Measurements from ENCODE around the gene CLEC16A.

The CLEC16A gene

DNA sequence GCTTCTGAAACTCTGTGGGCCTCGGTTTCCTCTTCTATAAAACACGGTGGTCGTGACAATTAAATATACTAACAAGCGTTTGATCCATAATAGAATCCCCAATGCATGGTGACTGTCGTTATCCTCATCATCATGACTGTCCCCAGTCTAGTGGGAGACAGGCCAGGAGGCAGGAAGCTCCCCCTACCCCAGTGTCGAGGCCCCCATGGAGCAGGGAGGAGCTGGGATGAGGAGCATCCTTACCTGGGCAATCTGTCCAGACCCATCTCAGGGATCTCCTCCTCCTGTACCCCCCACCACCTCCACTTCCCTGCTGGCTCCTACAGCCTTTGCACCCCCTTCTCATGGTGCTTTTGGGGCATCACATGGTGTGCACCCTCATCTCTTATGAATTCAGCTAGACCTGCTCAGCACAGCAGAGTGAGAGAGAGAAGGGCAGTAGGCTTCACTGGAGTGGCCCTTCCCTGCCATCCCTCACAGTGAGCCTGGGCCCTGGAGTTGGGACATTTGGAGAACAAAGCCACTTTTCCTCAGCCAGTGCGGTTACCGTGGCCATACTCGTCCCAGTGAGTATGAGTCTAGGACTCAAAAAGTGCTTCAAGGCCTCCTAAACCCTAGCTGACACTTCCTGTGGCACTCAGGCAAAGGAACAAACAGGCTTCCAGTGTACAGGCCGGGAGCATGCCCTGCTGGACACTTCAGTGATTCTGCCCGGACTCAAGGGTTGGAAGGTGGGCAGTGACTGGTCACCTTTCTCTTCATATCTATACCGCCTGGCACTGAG is 148.6 kb downstream of the CLEC16A start:
- no peak for DNase-seq (ENCODE audit: low read depth in 1 of 2, low spot score in 1 of 2)
- in situ Hi-C loops (cut with HindIII; ENCODE audit: low pct_unique_long_range_greater_than_20kb, low sequenced_read_pairs), result no loop called here
- TF ChIP-seq JUND (IDR thresholded peaks at IDR 0.05; ENCODE audit: low read depth), result no peak

- in situ Hi-C loops (cut with HindIII; ENCODE audit: low pct_unique_long_range_greater_than_20kb, low sequenced_read_pairs), result no loop called here
- TF ChIP-seq JUND (IDR thresholded peaks at IDR 0.05; ENCODE audit: low read depth), result no peak
Measured at GRCh38 chr16:11093572-11094074, 149.3 kb downstream of the CLEC16A start.

DNA sequence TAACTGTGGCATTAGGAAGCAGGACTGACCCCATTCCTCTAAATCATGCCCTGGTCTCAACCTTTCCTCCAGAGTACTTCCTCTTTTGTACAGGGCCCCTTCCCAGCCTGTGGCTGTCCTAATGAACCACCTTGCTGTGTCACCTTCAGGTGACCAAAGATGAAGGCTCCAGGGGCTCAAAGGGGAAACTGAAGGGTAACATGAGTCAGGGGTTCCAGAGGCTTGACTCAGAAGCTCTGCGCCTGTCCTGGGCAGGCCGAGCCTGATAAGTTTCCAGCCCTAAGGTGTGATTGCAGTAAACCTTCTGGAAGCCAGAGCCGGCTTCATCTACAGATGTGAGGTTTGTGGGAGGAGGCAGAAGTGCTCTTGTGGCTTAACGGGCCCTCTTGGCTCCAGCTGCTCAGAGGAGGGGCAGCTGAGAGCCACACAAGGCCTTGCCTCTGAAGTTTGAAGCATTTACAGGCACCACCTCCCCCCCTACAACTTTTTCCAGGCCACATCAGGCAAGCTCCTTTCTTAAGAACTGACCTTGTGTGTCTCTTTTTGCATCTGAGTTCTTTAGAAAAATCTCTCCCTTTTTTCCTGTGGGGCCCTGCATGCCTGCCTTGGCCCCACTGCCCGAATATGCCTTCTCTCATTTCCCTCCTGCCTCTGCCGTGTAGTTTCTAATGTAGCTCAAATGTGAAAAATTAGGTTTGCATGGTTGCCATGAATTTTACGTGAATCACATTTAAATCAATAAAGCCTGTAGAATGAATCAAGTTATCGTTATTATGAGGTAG is 149.9 kb downstream of the CLEC16A start:
- no peak for DNase-seq (ENCODE audit: low read depth in 1 of 2, low spot score in 1 of 2)
- in situ Hi-C loops (cut with HindIII; ENCODE audit: low pct_unique_long_range_greater_than_20kb, low sequenced_read_pairs), result no loop called here
- TF ChIP-seq JUND (IDR thresholded peaks at IDR 0.05; ENCODE audit: low read depth), result no peak

More at GRCh38 chr16:11093572-11094074, 149.3 kb downstream of the CLEC16A start:
- no peak for DNase-seq (ENCODE audit: low read depth in 1 of 2, low spot score in 1 of 2)

GRCh38 chr16:11094857-11095565 is 150.6 kb downstream of the CLEC16A start:
- in situ Hi-C loops (cut with HindIII; ENCODE audit: low pct_unique_long_range_greater_than_20kb, low sequenced_read_pairs), result no loop called here
- DNase-seq (ENCODE audit: low read depth in 1 of 2, low spot score in 1 of 2), result no peak
- TF ChIP-seq JUND (IDR thresholded peaks at IDR 0.05; ENCODE audit: low read depth), result no peak

DNA sequence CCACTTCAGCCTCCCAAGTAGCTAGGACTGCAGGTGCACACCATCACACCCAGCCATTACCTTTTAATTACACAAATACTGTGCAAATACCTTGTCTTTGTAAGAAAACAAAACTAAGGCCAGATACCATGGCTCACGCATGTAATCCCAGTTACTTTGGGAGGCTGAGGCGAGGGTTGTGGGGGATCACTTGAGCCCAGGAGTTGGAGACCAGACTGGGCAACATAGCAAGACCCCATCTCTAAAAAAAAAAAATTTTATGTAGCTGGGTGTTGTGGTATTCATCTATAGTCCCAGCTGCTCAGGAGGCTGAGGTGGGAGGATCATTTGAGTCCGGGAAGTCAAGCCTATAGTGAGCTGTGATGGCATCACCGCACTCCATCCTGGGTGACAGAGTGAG is 151.6 kb downstream of the CLEC16A start:
- in situ Hi-C loops (cut with HindIII; ENCODE audit: low pct_unique_long_range_greater_than_20kb, low sequenced_read_pairs), result no loop called here
- TF ChIP-seq JUND (IDR thresholded peaks at IDR 0.05; ENCODE audit: low read depth), result no peak
- DNase-seq (ENCODE audit: low read depth in 1 of 2, low spot score in 1 of 2), result no peak

DNA sequence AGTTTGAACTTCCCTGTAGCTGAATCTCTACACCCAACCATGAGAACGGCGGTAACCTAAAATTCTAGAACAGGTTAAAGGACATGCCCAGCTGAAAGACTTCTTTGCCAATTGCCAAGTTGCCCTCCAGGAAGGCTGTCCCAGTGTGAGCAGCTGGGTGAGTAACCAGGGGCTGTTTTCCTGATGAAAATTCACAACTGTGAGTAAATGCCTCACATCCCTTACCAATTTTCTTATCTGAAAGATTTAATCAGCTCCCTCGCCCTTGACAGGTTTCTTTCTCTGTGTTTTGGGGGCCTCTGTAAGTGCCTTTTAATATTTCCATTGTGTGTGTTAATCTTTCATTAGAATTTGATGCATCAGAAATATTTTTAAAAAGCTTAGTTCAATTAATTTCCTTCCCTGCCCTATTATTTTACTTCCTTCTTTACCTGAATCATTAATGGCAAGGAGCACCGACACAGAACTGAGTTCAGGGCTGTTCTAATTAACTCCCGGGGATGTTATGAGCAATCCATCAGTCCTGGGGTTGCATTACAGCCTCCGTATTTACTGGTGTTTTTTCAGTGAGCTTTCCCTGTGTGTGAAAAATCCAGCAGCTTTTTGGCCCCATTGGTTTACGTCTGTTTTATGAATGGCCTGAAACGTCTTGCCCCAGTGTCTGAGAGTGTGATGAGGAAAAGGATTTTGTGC is 152.9 kb downstream of the CLEC16A start:
- no peak for DNase-seq (ENCODE audit: low read depth in 1 of 2, low spot score in 1 of 2)
- TF ChIP-seq JUND (IDR thresholded peaks at IDR 0.05; ENCODE audit: low read depth), result no peak
- in situ Hi-C loops (cut with HindIII; ENCODE audit: low pct_unique_long_range_greater_than_20kb, low sequenced_read_pairs), result no loop called here

- in situ Hi-C loops (cut with HindIII; ENCODE audit: low pct_unique_long_range_greater_than_20kb, low sequenced_read_pairs), result no loop called here
- DNase-seq (ENCODE audit: low read depth in 1 of 2, low spot score in 1 of 2), result no peak
- no peak for TF ChIP-seq JUND (IDR thresholded peaks at IDR 0.05; ENCODE audit: low read depth)
Measured at GRCh38 chr16:11097787-11098167, 153.4 kb downstream of the CLEC16A start.

DNA sequence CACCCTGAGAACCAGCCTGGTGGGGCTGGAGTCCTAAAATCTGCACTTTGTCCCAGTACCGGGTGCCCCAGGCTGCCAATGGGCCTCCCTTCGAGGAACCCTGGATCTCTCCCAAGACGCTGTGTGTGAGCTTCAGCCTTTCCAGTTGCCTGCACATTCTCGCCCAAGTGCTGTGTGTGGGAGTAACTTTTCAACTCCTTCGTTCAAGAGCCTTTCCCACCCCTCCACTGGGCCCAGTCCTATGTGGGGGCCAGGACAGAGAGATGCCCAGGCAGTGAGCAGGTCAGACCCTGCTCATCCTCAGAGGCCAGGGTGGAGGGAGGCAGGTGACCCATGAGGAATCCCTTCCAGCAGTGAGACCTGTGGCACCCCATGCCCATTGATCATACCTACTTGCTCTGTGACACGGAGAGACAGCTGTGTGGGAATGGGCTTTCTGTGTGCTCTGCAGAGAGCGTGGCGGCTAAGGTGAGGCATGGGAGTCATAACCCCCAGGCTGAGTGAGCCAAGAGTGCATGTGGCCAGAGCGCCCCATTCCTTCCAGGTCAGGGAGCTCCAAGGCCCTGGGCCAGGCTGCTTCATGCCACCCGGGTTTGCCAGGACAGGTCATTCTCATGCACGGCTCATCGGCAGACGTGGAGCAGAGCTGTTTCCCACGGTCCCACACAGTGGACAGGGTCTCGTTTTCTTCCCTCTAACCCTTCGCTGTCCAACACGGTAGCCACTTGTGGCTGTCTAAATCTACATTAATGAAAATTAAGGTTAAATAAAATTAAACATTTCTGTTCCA is 154.4 kb downstream of the CLEC16A start:
- no peak for TF ChIP-seq JUND (IDR thresholded peaks at IDR 0.05; ENCODE audit: low read depth)
- DNase-seq (ENCODE audit: low read depth in 1 of 2, low spot score in 1 of 2), result no peak
- in situ Hi-C loops (cut with HindIII; ENCODE audit: low pct_unique_long_range_greater_than_20kb, low sequenced_read_pairs), result no loop called here

DNA sequence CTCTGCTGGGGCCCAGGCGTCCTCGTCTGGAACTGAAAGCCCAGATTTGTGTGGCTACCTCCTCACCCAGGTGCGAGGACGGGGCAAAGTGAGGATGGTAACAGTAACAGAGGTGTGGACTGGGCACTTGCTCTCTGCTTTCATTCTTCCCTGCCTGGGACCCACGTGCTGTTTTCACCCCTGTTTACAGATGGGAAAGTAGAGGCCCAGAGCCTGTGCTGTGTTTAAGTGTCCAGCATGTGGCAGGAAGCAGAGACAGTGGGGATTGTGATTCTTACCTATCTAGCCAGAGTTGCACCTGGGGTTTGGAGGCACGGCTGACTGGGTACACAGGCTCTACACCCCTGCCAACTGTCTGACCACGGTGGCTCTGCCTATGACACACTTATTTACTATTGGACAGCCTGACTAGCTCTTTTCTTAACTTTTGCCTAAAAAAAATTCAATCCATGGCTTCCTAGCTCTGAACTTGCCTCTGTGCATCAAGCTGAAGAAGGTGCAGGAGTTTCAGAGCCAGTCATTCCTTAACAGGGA is 155.4 kb downstream of the CLEC16A start:
- no peak for TF ChIP-seq JUND (IDR thresholded peaks at IDR 0.05; ENCODE audit: low read depth)
- no peak for DNase-seq (ENCODE audit: low read depth in 1 of 2, low spot score in 1 of 2)
- in situ Hi-C loops (cut with HindIII; ENCODE audit: low pct_unique_long_range_greater_than_20kb, low sequenced_read_pairs), result no loop called here

- no peak for DNase-seq (ENCODE audit: low read depth in 1 of 2, low spot score in 1 of 2)
- in situ Hi-C loops (cut with HindIII; ENCODE audit: low pct_unique_long_range_greater_than_20kb, low sequenced_read_pairs), result no loop called here
- no peak for TF ChIP-seq JUND (IDR thresholded peaks at IDR 0.05; ENCODE audit: low read depth)
Measured at GRCh38 chr16:11100239-11100750, 155.9 kb downstream of the CLEC16A start.

DNA sequence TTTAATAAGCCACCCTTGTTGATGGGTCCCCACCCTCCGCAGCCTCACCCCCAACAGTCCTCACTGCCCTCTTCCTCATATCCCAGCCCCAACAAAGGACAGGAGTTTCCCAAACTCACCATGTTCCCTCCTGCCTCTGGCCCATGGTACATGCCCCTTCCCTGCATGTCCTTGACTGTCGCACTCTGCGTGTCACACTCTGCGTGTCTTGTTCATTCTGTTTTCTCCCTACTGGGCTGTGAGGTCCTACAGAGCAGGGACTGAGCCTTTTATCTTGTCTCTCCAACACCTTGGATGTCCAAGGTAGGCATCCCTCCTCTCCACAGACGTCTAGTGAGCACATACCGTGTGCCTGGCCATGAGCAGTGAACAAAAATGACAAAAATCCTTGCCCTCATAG is 156.9 kb downstream of the CLEC16A start:
- TF ChIP-seq JUND (IDR thresholded peaks at IDR 0.05; ENCODE audit: low read depth), result no peak
- in situ Hi-C loops (cut with HindIII; ENCODE audit: low pct_unique_long_range_greater_than_20kb, low sequenced_read_pairs), result no loop called here
- no peak for DNase-seq (ENCODE audit: low read depth in 1 of 2, low spot score in 1 of 2)
